ENCODE measurements around the gene DLX2. TPM values are rescaled to one million over a fixed set of nuclear protein-coding genes. Genes with fewer than 3 reads are reported as not detected.

The DLX2 gene
- total and polyA plus RNA-seq, 2 donors from 2014 or later, result not detected

DNA sequence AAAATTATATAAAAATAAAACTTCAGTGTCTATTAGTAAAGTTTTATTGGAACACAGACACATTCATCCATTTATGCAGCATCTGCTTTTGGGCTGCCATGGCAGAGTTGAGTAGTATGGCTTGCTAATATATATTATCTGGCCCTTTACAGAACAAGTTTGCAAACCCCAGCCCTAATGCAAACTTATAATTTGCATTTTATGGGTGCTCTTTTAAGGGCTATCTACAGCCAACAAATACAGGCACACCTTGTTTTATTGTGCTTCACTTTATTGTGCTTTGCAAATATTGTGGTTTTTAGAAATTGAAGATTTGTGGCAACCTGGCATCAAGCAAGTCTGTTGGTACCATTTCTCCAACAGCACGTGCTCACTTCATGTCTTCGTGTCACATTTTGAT lies 35.2 kb upstream of the DLX2 start:
- DNase-seq (no peak), FAIRE-seq (no peak)
- Histone ChIP-seq H3K4me1 (ENCODE audit: control insufficient read depth in 2 of 3, insufficient read depth in 2 of 3, low read depth in 1 of 3, low read length in 3 of 3) (no peaks in the 10 kb centered on the region), H3K27me3 (ENCODE audit: control insufficient read depth, insufficient read depth, low read length) (no peaks in the 10 kb centered on the region), H3K4me3 (ENCODE audit: low read length in 3 of 3) (no peak overlapping the region), H3K36me3 (ENCODE audit: control insufficient read depth in 2 of 3, insufficient read depth in 3 of 3, low read length in 3 of 3) (no peaks in the 10 kb centered on the region), H3K27ac (ENCODE audit: low read depth in 2 of 2, low read length in 2 of 2) (no peak overlapping the region), H3K9me3 (ENCODE audit: control insufficient read depth in 2 of 3, insufficient read depth in 1 of 3, low read length in 3 of 3) (peaks cover 0 to 3% (median 0%) of the 10 kb centered on the region in 3 donors), H3K9ac (ENCODE audit: low read length in 3 of 3) (no peak overlapping the region)
- TF ChIP-seq, protein P1, sequence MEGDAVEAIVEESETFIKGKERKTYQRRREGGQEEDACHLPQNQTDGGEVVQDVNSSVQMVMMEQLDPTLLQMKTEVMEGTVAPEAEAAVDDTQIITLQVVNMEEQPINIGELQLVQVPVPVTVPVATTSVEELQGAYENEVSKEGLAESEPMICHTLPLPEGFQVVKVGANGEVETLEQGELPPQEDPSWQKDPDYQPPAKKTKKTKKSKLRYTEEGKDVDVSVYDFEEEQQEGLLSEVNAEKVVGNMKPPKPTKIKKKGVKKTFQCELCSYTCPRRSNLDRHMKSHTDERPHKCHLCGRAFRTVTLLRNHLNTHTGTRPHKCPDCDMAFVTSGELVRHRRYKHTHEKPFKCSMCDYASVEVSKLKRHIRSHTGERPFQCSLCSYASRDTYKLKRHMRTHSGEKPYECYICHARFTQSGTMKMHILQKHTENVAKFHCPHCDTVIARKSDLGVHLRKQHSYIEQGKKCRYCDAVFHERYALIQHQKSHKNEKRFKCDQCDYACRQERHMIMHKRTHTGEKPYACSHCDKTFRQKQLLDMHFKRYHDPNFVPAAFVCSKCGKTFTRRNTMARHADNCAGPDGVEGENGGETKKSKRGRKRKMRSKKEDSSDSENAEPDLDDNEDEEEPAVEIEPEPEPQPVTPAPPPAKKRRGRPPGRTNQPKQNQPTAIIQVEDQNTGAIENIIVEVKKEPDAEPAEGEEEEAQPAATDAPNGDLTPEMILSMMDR (IDR thresholded peaks at IDR 0.05; ENCODE audit: borderline replicate concordance, extremely low read depth, insufficient read depth), result no peak
- intact Hi-C loops (cut with DNase I), result no loop called here

DNA sequence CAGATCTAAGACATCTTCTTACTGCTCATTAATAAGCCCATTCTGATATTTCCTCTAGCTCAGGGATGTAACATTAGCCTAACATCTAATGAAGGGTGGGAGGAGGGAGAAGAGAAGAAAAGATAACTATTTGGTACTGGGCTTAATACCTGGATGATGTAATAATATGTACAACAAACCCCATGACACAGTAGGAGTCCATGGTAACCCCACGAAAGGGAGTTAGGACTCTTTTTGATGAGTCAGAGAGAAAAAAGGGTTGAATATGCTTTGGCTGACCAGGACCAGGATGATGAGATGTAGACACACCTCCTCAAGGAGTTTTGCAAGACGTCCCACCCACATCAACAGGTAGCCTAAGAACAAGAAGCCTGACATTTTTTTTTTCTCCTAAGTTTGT lies 34.4 kb upstream of the DLX2 start:
- intact Hi-C loops (cut with DNase I), result no loop called here
- peaks cover 0 to 3% (median 0%) of the 10 kb centered on the region in 3 donors for H3K9me3 ChIP-seq (ENCODE audit: control insufficient read depth in 2 of 3, insufficient read depth in 1 of 3, low read length in 3 of 3)
- no peaks in the 10 kb centered on the region for H3K36me3 ChIP-seq (ENCODE audit: control insufficient read depth in 2 of 3, insufficient read depth in 3 of 3, low read length in 3 of 3)
- H3K27ac ChIP-seq (ENCODE audit: low read depth in 2 of 2, low read length in 2 of 2), result no peak overlapping the region
- no peaks in the 10 kb centered on the region for H3K27me3 ChIP-seq (ENCODE audit: control insufficient read depth, insufficient read depth, low read length)
- DNase-seq (no peak), FAIRE-seq (no peak)
- H3K4me3 ChIP-seq (ENCODE audit: low read length in 3 of 3), result no peak overlapping the region
- H3K4me1 ChIP-seq (ENCODE audit: control insufficient read depth in 2 of 3, insufficient read depth in 2 of 3, low read depth in 1 of 3, low read length in 3 of 3), result no peaks in the 10 kb centered on the region
- TF ChIP-seq, protein P1 (IDR thresholded peaks at IDR 0.05; ENCODE audit: borderline replicate concordance, extremely low read depth, insufficient read depth), result no peak
- no peak overlapping the region for H3K9ac ChIP-seq (ENCODE audit: low read length in 3 of 3)

DNA sequence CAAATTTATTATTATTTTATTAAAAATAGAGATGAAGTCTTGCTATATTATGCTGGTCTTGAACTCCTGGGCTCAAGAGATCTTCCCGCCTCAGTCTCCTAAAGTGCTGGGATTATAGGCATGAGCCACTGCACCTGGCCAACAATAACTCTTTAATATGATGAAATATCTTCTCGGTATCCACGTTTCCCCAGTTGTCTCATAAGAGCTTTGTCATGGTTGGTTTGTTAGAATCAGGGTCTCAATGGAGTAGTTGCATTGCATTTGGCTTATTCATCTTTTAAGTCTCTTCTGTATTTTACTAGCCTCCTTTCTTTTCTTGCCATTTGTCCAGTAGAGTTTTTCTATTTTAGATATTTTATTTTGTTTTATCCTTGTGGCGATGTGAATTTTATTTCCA lies 32.7 kb upstream of the DLX2 start:
- Histone ChIP-seq H3K27me3 (ENCODE audit: control insufficient read depth, insufficient read depth, low read length) (no peaks in the 10 kb centered on the region), H3K9me3 (ENCODE audit: control insufficient read depth in 2 of 3, insufficient read depth in 1 of 3, low read length in 3 of 3) (peaks cover 0 to 3% (median 0%) of the 10 kb centered on the region in 3 donors), H3K4me3 (ENCODE audit: low read length in 3 of 3) (no peak overlapping the region), H3K9ac (ENCODE audit: low read length in 3 of 3) (no peak overlapping the region), H3K36me3 (ENCODE audit: control insufficient read depth in 2 of 3, insufficient read depth in 3 of 3, low read length in 3 of 3) (no peaks in the 10 kb centered on the region), H3K4me1 (ENCODE audit: control insufficient read depth in 2 of 3, insufficient read depth in 2 of 3, low read depth in 1 of 3, low read length in 3 of 3) (no peaks in the 10 kb centered on the region), H3K27ac (ENCODE audit: low read depth in 2 of 2, low read length in 2 of 2) (no peak overlapping the region)
- TF ChIP-seq, protein P1 (IDR thresholded peaks at IDR 0.05; ENCODE audit: borderline replicate concordance, extremely low read depth, insufficient read depth), result no peak
- intact Hi-C loops (cut with DNase I), result no loop called here
- DNase-seq (no peak), FAIRE-seq (no peak)

DNA sequence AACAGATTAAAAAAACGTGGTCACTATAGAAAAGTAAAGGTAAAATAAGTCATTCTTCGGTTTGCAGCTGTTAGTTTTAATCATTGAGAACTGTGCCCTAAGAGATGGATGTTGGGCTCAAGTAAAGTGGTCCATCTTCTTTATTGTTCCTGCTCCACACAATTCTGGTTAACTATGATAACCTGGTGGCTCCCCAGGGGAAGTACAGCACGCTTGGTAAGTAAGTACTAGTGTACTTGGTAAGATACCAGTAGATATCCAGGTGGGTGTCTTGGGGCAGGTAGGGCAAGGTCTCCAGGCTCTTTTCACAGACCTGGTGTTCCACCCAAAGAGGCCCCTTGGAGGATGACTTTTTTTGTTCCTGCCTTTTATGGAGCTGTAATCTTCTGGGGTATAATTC lies 31.6 kb upstream of the DLX2 start:
- FAIRE-seq (no peak), DNase-seq (no peak)
- H3K27me3 ChIP-seq (ENCODE audit: control insufficient read depth, insufficient read depth, low read length), result no peaks in the 10 kb centered on the region
- no peaks in the 10 kb centered on the region for H3K9me3 ChIP-seq (ENCODE audit: control insufficient read depth in 2 of 3, insufficient read depth in 1 of 3, low read length in 3 of 3)
- no peak overlapping the region for H3K27ac ChIP-seq (ENCODE audit: low read depth in 2 of 2, low read length in 2 of 2)
- H3K36me3 ChIP-seq (ENCODE audit: control insufficient read depth in 2 of 3, insufficient read depth in 3 of 3, low read length in 3 of 3), result no peaks in the 10 kb centered on the region
- H3K4me1 ChIP-seq (ENCODE audit: control insufficient read depth in 2 of 3, insufficient read depth in 2 of 3, low read depth in 1 of 3, low read length in 3 of 3), result no peaks in the 10 kb centered on the region
- no peak overlapping the region for H3K9ac ChIP-seq (ENCODE audit: low read length in 3 of 3)
- intact Hi-C loops (cut with DNase I), result no loop called here
- H3K4me3 ChIP-seq (ENCODE audit: low read length in 3 of 3), result no peak overlapping the region
- TF ChIP-seq, protein P1 (IDR thresholded peaks at IDR 0.05; ENCODE audit: borderline replicate concordance, extremely low read depth, insufficient read depth), result no peak
